Epithelial cell of esophagus (primary cell): ENCODE data around the gene TNK2.
A peak's percentile ranks its signal among the peaks of the same experiment; 100 is the strongest.

Experiments
- DNase-seq: peaks from one replicate; pipeline ENCODE4 v3.0.0; 2010; ENCODE audit warnings: low read depth
- H3K4me3 ChIP-seq: 2 replicates; pipeline ENCODE4 v1.5.1; 2011; ENCODE audit warnings: mild to moderate bottlenecking, low read length, control low read depth
- TF ChIP-seq, protein P1 (sequence below): IDR thresholded peaks from 2 replicates; pipeline ENCODE4 v1.5.1; 2011; ENCODE audit warnings: low read depth, mild to moderate bottlenecking, low read length, control low read depth, inconsistent platforms; ENCODE audit not compliant: insufficient read depth; ENCODE audit errors: missing control alignments

Gene TNK2

GRCh38 chr3:195892105-195893043 is 16.0 kb downstream of the TNK2 start:
- TF ChIP-seq, protein P1, sequence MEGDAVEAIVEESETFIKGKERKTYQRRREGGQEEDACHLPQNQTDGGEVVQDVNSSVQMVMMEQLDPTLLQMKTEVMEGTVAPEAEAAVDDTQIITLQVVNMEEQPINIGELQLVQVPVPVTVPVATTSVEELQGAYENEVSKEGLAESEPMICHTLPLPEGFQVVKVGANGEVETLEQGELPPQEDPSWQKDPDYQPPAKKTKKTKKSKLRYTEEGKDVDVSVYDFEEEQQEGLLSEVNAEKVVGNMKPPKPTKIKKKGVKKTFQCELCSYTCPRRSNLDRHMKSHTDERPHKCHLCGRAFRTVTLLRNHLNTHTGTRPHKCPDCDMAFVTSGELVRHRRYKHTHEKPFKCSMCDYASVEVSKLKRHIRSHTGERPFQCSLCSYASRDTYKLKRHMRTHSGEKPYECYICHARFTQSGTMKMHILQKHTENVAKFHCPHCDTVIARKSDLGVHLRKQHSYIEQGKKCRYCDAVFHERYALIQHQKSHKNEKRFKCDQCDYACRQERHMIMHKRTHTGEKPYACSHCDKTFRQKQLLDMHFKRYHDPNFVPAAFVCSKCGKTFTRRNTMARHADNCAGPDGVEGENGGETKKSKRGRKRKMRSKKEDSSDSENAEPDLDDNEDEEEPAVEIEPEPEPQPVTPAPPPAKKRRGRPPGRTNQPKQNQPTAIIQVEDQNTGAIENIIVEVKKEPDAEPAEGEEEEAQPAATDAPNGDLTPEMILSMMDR = no peak
- no peak overlapping the region for H3K4me3 ChIP-seq
- peak; percentile 52 for DNase-seq

DNA sequence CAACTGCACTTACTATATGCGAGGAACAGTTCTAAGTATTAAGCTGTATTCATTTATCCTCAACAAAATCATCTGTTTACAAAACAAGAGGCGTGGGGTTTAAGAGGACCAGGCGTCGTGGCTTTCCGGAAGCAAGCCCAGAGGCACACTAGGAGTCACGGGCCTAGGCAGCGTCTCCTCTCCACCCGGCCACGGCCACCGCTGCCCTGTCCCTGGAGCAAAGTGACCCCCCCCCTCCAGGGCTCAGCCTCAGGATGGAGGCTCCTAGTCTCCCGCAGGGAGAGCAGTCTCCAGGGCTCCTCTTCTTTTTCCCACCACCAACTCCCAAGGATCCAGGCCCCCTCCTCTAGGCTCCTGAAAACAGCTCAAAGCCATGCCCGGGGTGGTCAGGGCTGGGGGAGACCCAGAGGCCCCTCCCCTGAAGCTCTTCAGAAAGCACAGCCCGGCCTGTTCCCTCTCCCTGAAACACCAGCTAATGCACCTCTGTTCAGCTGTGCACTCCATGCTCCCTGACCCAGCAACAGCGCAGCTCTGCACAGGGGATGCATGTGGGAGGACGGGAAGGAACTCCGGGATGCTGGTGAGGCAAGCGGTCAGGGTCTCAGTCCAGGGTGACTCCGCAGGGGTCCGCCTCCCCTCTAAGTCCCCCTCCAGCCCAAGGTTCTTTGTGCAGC is 16.8 kb downstream of the TNK2 start:
- no peak for DNase-seq
- no peak overlapping the region for H3K4me3 ChIP-seq
- TF ChIP-seq, protein P1 = no peak

DNA sequence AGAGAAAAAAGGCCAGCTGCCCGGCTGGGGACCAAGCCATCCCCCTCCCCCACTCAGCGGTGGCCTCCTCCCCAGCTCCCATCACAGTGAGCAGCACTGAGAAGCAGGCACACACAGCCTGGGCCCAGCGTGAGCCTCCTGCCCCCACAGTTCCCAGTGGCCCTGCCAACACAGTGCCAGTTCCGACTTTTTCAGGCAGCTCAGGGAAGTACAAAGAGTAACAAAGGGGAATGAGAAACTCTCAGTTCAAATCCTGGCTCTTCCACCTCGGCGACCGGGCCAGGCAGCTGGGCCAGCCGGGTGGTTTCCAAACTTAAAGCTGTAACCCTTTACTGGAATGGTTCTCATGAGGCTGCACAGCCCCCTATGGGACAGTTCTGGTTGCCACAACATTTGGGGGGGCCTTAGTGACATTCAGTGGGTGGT is 18.5 kb downstream of the TNK2 start:
- H3K4me3 ChIP-seq = no peak overlapping the region
- TF ChIP-seq, protein P1 = no peak

GRCh38 chr3:195888981-195889869 is 19.1 kb downstream of the TNK2 start:
- H3K4me3 ChIP-seq = no peak overlapping the region
- DNase-seq = no peak
- TF ChIP-seq, protein P1 = no peak

More for the DNA sequence above, 18.5 kb downstream of the TNK2 start:
- DNase-seq = no peak

DNA sequence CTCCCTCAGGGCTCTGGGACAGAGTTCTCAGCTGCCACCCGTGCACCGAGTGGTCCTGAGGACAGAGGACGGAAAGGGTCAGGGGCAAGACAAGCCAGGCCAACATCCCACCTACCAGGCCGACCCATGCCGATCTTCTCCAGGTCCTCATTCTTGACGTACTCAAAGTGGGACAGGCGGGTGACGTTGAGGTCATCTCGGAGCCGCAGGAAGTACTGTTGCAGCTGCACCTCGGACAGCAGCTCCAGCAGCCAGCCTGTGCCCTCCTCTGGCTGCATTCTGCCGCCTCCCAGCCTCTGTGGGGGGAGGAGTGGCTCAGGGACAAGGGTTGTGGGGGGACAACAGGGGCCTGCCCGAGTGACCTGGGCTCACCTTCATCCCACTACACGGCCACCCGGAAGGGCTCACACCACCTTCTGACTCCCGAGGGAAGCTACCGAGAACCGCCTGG is 20.0 kb downstream of the TNK2 start:
- no peak overlapping the region for H3K4me3 ChIP-seq

GRCh38 chr3:195887670-195888069 is 20.7 kb downstream of the TNK2 start:
- DNase-seq = no peak
- no peak overlapping the region for H3K4me3 ChIP-seq
- TF ChIP-seq, protein P1 = no peak

More for the DNA sequence above, 20.0 kb downstream of the TNK2 start:
- no peak for DNase-seq
- TF ChIP-seq, protein P1 = no peak
